HepG2 (cell line): ENCODE results near the gene MTOR. TPM values are rescaled to one million over a fixed set of nuclear protein-coding genes. Genes with fewer than 3 reads are reported as not detected.

Experiments
- ATAC-seq: fragments of 200-7000 bp; cut with Tn5 transposase; 3 replicates; pipeline ENCODE4 v1.9.1; 2020; ENCODE audit warnings: mild to moderate bottlenecking, moderate library complexity
- BruUV-seq: library from RNA; stranded (reverse); fragments of 400-500 nt; replicated peaks from 2 replicates; lab custom pipeline; 2021; lab: Mats Ljungman, UMichigan
- CTCF ChIA-PET: fragments of 300-600 bp; formaldehyde crosslinking; extraction: SDS; loops from one replicate; lab custom pipeline; 2021; ENCODE audit warnings: low total read pairs, inconsistent platforms, low intra/inter-chr PET ratio; lab: Yijun Ruan, JAX
- POLR2A ChIA-PET: fragments of 350-600 bp; sonication (Branson Sonifier 250); formaldehyde crosslinking; loops from one replicate; lab custom pipeline; 2020; ENCODE audit warnings: antibody characterized with exemption, inconsistent platforms; lab: Yijun Ruan, JAX
- DNase-seq: peaks from one replicate; pipeline ENCODE4 v3.0.0-alpha.2; 2015; ENCODE audit warnings: low spot score
- FAIRE-seq: peaks from 3 replicates; lab custom pipeline; 2011; peaks lifted over from hg19 to GRCh38; lab: Jason Lieb, UNC
- H2AFZ ChIP-seq: one replicate; pipeline ENCODE4 v1.6.1; 2011; ENCODE audit warnings: low read length, inconsistent platforms
- H3K27ac ChIP-seq: fragments of 300-600 bp; 3 replicates; pipeline ENCODE4 v1.8.0; 2011; ENCODE audit warnings: mixed run types, mild to moderate bottlenecking, mixed read lengths, low read length, inconsistent platforms; ENCODE audit not compliant: insufficient read depth; ENCODE audit errors: extremely low read length
- H3K27me3 ChIP-seq, 2 experiments: fragments of 200-600 bp in 1 of 2; 2 replicates in 1 of 2; 3 replicates in 1 of 2; pipeline versions ENCODE4 v1.6.0 to v1.8.0; 2011; ENCODE audit warnings: low read length in 2 of 2, mild to moderate bottlenecking in 2 of 2, moderate library complexity in 2 of 2, inconsistent platforms in 1 of 2; ENCODE audit not compliant: insufficient read depth in 2 of 2, control insufficient read depth in 1 of 2
- H3K36me3 ChIP-seq, 2 experiments: fragments of 200-600 bp in 1 of 2; replicated peaks in 1 of 2; 2 replicates in 1 of 2; 3 replicates in 1 of 2; pipeline versions ENCODE4 v1.5.1 to v1.8.0; 2011; ENCODE audit warnings: low read length in 2 of 2, inconsistent platforms in 1 of 2; ENCODE audit not compliant: insufficient read depth in 2 of 2, control insufficient read depth in 1 of 2
- H3K4me1 ChIP-seq: 2 replicates; pipeline ENCODE4 v1.5.1; 2012; ENCODE audit warnings: low read length, inconsistent platforms; ENCODE audit not compliant: insufficient read depth
- H3K4me2 ChIP-seq: 2 replicates; pipeline ENCODE4 v1.6.0; 2011; ENCODE audit warnings: low read depth, low read length, inconsistent platforms
- H3K4me3 ChIP-seq, 3 experiments: fragments of 200-600 bp in 1 of 3; sonication (generic), shearing (Covaris generic) in 1 of 3; replicated peaks in 1 of 3; 2 replicates each; pipeline ENCODE4 v1.5.1; 2011 to 2016; ENCODE audit warnings: low read length in 3 of 3, inconsistent platforms in 2 of 3, low read depth in 2 of 3, mild to moderate bottlenecking in 2 of 3, control low read depth in 1 of 3, mixed read lengths in 1 of 3; ENCODE audit not compliant: insufficient read depth in 1 of 3
- H3K79me2 ChIP-seq: one replicate; pipeline ENCODE4 v1.6.1; 2011; ENCODE audit warnings: low read length, inconsistent platforms; ENCODE audit not compliant: insufficient read depth
- H3K9ac ChIP-seq: 2 replicates; pipeline ENCODE4 v1.6.0; 2011; ENCODE audit warnings: mild to moderate bottlenecking, low read depth, low read length, inconsistent platforms; ENCODE audit not compliant: insufficient read depth
- H3K9me3 ChIP-seq: 2 replicates; pipeline ENCODE4 v1.5.1; 2012; ENCODE audit warnings: mild to moderate bottlenecking, low read length
- H4K20me1 ChIP-seq: 2 replicates; pipeline ENCODE4 v1.6.0; 2011; ENCODE audit warnings: inconsistent platforms, mild to moderate bottlenecking, low read length, moderate library complexity; ENCODE audit not compliant: insufficient read depth
- ARID3A ChIP-seq: IDR thresholded peaks from 2 replicates; pipeline ENCODE4 v1.6.1; 2012; ENCODE audit warnings: low read depth, low read length, improper control_type of control experiment
- ATF6 ChIP-seq: sonication (generic); formaldehyde crosslinking; conservative IDR thresholded peaks from 2 replicates; pipeline ENCODE4 v1.4.0; 2020; ENCODE audit warnings: missing genetic modification reagents
- DDIT3 ChIP-seq: sonication (generic); formaldehyde crosslinking; IDR thresholded peaks from 2 replicates; pipeline ENCODE4 v1.4.0; 2020; ENCODE audit warnings: mild to moderate bottlenecking, missing genetic modification reagents
- HDAC1 ChIP-seq: sonication (generic); formaldehyde crosslinking; IDR thresholded peaks from 2 replicates; pipeline ENCODE4 v1.5.1; 2020; ENCODE audit warnings: mild to moderate bottlenecking, missing genetic modification reagents
- IKZF4 ChIP-seq: sonication (generic); formaldehyde crosslinking; IDR thresholded peaks from 2 replicates; pipeline ENCODE4 v1.5.1; 2020; ENCODE audit warnings: borderline replicate concordance, mild to moderate bottlenecking, low read depth, missing genetic modification reagents; ENCODE audit errors: not compliant biosample characterization
- KLF11 ChIP-seq: IDR thresholded peaks from 2 replicates; pipeline ENCODE4 v1.6.1; 2016; ENCODE audit warnings: missing compliant biosample characterization
- KLF15 ChIP-seq: sonication (generic); formaldehyde crosslinking; IDR thresholded peaks from 2 replicates; pipeline ENCODE4 v1.8.1; 2023; ENCODE audit warnings: borderline replicate concordance, mild to moderate bottlenecking, inconsistent platforms, missing genetic modification reagents, mixed read lengths
- MTA3 ChIP-seq: sonication (generic); formaldehyde crosslinking; IDR thresholded peaks from 2 replicates; pipeline ENCODE4 v1.4.0; 2020; ENCODE audit warnings: missing genetic modification reagents
- SATB2 ChIP-seq: sonication (generic); formaldehyde crosslinking; IDR thresholded peaks from 2 replicates; pipeline ENCODE4 v1.5.0; 2020; ENCODE audit warnings: missing genetic modification reagents
- SNAPC2 ChIP-seq: sonication (generic); formaldehyde crosslinking; IDR thresholded peaks from 2 replicates; pipeline ENCODE4 v1.8.1; 2022; ENCODE audit warnings: mild to moderate bottlenecking, missing genetic modification reagents
- ZBTB20 ChIP-seq: sonication (generic); formaldehyde crosslinking; IDR thresholded peaks from 2 replicates; pipeline ENCODE4 v1.8.1; 2023; ENCODE audit warnings: missing genetic modification reagents, low read depth, mild to moderate bottlenecking, borderline replicate concordance
- ZBTB7B ChIP-seq: sonication (generic); formaldehyde crosslinking; IDR thresholded peaks from 2 replicates; pipeline ENCODE4 v1.4.0; 2020; ENCODE audit warnings: missing genetic modification reagents
- ZKSCAN1 ChIP-seq: fragments of 150-350 bp; IDR thresholded peaks from 2 replicates; pipeline ENCODE4 v1.6.1; 2014; ENCODE audit warnings: low read length
- ZNF354B ChIP-seq: sonication (generic); formaldehyde crosslinking; IDR thresholded peaks from 2 replicates; pipeline ENCODE4 v1.8.0; 2022; ENCODE audit warnings: mild to moderate bottlenecking, missing genetic modification reagents
- WGBS: methylation state at CpG from one replicate; pipeline ENCODE4 v1.1.6; 2017; ENCODE audit warnings: low lambda C conversion rate; 5-methylcytosine and 5-hydroxymethylcytosine counted together
- in situ Hi-C: cut with HindIII; loops from 2 replicates; pipeline ENCODE4 v1.10.0; 2017; ENCODE audit warnings: low pct_unique_long_range_greater_than_20kb; ENCODE audit not compliant: extremely low pct_ligation_motif_present
- intact Hi-C: fragments of 100-400 bp; cut with micrococcal nuclease; formaldehyde crosslinking; loops from one replicate; pipeline ENCODE4 v1.10.0; 2022; ENCODE audit not compliant: unreplicated experiment
- polyA plus RNA-seq, 8 experiments: library from polyadenylated mRNA; depleted of rRNA in 3 of 8; stranded (reverse) in 7 of 8; unstranded in 1 of 8; fragments of >200 nt; fragmentation: Illumina TruSeq in 4 of 8; extraction: Trizol in 4 of 8; gene quantifications; 2 replicates each; pipeline versions ENCODE4 v1.2.1 to v1.2.3, GENCODE V29; 2011 to 2016; ENCODE audit warnings: low read depth in 4 of 8, missing spikeins in 1 of 8, mixed read lengths in 1 of 8; ENCODE audit not compliant: insufficient read depth in 1 of 8
- total RNA-seq, 5 experiments: library from RNA; depleted of rRNA; stranded (reverse); fragments of >200 nt; fragmentation: Illumina TruSeq; extraction: Trizol; gene quantifications; 2 replicates each; pipeline ENCODE4 v1.2.3, GENCODE V29; 2016; ENCODE audit warnings: low read depth in 1 of 5
- TF ChIP-seq, protein P1 (sequence below): sonication (generic); formaldehyde crosslinking; IDR thresholded peaks from 2 replicates; pipeline ENCODE4 v1.4.0; 2020; ENCODE audit warnings: missing genetic modification reagents

MTOR gene
- total and polyA plus RNA-seq, 2 of the 13 experiments (the other 11 are each of a cell fraction or from before 2014, with no cell fraction given), result 24.6 to 34.6 TPM

GRCh38 chr1:11150326-11150725 is 112.0 kb downstream of the MTOR start:
- BruUV-seq, result no TSS peak
- Histone ChIP-seq H3K27me3 (no peaks in the 10 kb centered on the region), H2AFZ (no peak overlapping the region), H3K9me3 (no peaks in the 10 kb centered on the region), H3K4me2 (no peak overlapping the region), H3K27ac (no peak overlapping the region), H3K4me3 (no peak overlapping the region), H4K20me1 (no peaks in the 10 kb centered on the region), H3K79me2 (no peaks in the 10 kb centered on the region), H3K36me3 (peaks cover 17 to 58% of the 10 kb centered on the region in 2 experiments), H3K4me1 (peaks cover 10% of the 10 kb centered on the region; the same call in 1 of the 2 replicates), H3K9ac (no peak overlapping the region)
- ChIA-PET POLR2A (no interaction called here), CTCF (no interaction called here)
- in situ Hi-C loops, result no loop called here
- ATAC-seq (no peak), DNase-seq (no peak), FAIRE-seq (no peak)
- intact Hi-C loops, result no loop called here
- WGBS, result 91% methylated on average over 3 of the region's 3 CpGs
- TF ChIP-seq ZNF354B (no peak), ARID3A (no peak), ZKSCAN1 (no peak), DDIT3 (CRISPR knock-in tag) (no peak), ZBTB20 (no peak), ATF6 (CRISPR knock-in tag) (no peak), SNAPC2 (CRISPR knock-in tag) (no peak), MTA3 (no peak), ZBTB7B (no peak), KLF15 (CRISPR knock-in tag) (no peak), SATB2 (no peak), HDAC1 (CRISPR knock-in tag) (no peak), KLF11 (CRISPR knock-in tag) (no peak), IKZF4 (no peak)
- TF ChIP-seq, protein P1, sequence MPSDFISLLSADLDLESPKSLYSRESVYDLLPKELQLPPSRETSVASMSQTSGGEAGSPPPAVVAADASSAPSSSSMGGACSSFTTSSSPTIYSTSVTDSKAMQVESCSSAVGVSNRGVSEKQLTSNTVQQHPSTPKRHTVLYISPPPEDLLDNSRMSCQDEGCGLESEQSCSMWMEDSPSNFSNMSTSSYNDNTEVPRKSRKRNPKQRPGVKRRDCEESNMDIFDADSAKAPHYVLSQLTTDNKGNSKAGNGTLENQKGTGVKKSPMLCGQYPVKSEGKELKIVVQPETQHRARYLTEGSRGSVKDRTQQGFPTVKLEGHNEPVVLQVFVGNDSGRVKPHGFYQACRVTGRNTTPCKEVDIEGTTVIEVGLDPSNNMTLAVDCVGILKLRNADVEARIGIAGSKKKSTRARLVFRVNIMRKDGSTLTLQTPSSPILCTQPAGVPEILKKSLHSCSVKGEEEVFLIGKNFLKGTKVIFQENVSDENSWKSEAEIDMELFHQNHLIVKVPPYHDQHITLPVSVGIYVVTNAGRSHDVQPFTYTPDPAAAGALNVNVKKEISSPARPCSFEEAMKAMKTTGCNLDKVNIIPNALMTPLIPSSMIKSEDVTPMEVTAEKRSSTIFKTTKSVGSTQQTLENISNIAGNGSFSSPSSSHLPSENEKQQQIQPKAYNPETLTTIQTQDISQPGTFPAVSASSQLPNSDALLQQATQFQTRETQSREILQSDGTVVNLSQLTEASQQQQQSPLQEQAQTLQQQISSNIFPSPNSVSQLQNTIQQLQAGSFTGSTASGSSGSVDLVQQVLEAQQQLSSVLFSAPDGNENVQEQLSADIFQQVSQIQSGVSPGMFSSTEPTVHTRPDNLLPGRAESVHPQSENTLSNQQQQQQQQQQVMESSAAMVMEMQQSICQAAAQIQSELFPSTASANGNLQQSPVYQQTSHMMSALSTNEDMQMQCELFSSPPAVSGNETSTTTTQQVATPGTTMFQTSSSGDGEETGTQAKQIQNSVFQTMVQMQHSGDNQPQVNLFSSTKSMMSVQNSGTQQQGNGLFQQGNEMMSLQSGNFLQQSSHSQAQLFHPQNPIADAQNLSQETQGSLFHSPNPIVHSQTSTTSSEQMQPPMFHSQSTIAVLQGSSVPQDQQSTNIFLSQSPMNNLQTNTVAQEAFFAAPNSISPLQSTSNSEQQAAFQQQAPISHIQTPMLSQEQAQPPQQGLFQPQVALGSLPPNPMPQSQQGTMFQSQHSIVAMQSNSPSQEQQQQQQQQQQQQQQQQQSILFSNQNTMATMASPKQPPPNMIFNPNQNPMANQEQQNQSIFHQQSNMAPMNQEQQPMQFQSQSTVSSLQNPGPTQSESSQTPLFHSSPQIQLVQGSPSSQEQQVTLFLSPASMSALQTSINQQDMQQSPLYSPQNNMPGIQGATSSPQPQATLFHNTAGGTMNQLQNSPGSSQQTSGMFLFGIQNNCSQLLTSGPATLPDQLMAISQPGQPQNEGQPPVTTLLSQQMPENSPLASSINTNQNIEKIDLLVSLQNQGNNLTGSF (CRISPR knock-in tag), result no peak
